ENCODE measurements around the gene CDC14B. TPM values are rescaled to one million over a fixed set of nuclear protein-coding genes. Genes with fewer than 3 reads are reported as not detected.

CDC14B gene
- total RNA-seq, 1 experiment from 2014 or later = 28.4 TPM

GRCh38 chr9:96524764-96525163 lies 94.9 kb downstream of the CDC14B start:
- no peaks in the 10 kb centered on the region for H3K4me1 ChIP-seq (ENCODE audit: insufficient read depth, low read length)
- H4K5ac ChIP-seq (ENCODE audit: insufficient read length, low read depth, low read length) = no peak overlapping the region
- Mint-ChIP-seq H3K4me1 (no peaks in the 10 kb centered on the region), H3K9me3 (no peaks in the 10 kb centered on the region), H3K27me3 (ENCODE audit: low read depth) (no peaks in the 10 kb centered on the region), H3K4me3 (no peak overlapping the region), H3K27ac (no peak overlapping the region), H3K36me3 (ENCODE audit: insufficient read depth in 1 of 3, low read depth in 3 of 3) (peaks cover 31 to 44% (median 31%) of the 10 kb centered on the region in 3 experiments; a peak in 6 of 7 replicates)
- H4K91ac ChIP-seq (ENCODE audit: insufficient read length, low read depth, low read length) = no peak overlapping the region
- no CpG with 5 or more reads among the region's 2 CpGs for WGBS (ENCODE audit: extremely low coverage, insufficient read length, low lambda C conversion rate)
- H3K14ac ChIP-seq (ENCODE audit: insufficient read depth, low read length) = no peak overlapping the region
- H3K79me2 ChIP-seq (ENCODE audit: insufficient read depth, low read length) = no peaks in the 10 kb centered on the region
- H2BK20ac ChIP-seq (ENCODE audit: low read depth, low read length, poor library complexity, severe bottlenecking) = no peak overlapping the region
- no peaks in the 10 kb centered on the region for H3K9me3 ChIP-seq (ENCODE audit: control insufficient read depth, low read depth, low read length)
- no peak overlapping the region for H2AK5ac ChIP-seq (ENCODE audit: insufficient read length, low read length)
- no peaks in the 10 kb centered on the region for H3K27me3 ChIP-seq (ENCODE audit: insufficient read depth, low read length)
- no peak overlapping the region for H3K18ac ChIP-seq (ENCODE audit: insufficient read length, low read depth, low read length)
- DNase-seq = no peak
- no peak overlapping the region for H3K9ac ChIP-seq (ENCODE audit: extremely low read depth, insufficient read length, low read length)
- no peak overlapping the region for H2BK15ac ChIP-seq (ENCODE audit: low read depth, low read length)
- no peak overlapping the region for H4K8ac ChIP-seq (replicated peaks; ENCODE audit: insufficient read length, low read depth, low read length)
- H2BK120ac ChIP-seq (ENCODE audit: low read depth, low read length, poor library complexity, severe bottlenecking) = no peak overlapping the region
- H3K23me2 ChIP-seq (ENCODE audit: insufficient read length, low read depth, low read length, poor library complexity, severe bottlenecking) = no peaks in the 10 kb centered on the region
- H3K4me2 ChIP-seq (ENCODE audit: insufficient read depth, insufficient read length, low read length) = no peak overlapping the region
- no peak for TF ChIP-seq CTCF (conservative IDR thresholded peaks at IDR 0.05)
- H3K27ac ChIP-seq (ENCODE audit: insufficient read length, low read depth, low read length) = no peak overlapping the region
- no peaks in the 10 kb centered on the region for H4K20me1 ChIP-seq (ENCODE audit: control insufficient read depth, insufficient read depth, insufficient read length)
- H3K4ac ChIP-seq (ENCODE audit: low read depth, low read length) = no peak overlapping the region
- no peak overlapping the region for H2BK12ac ChIP-seq (ENCODE audit: insufficient read length, low read depth, low read length)
- H3K79me1 ChIP-seq (ENCODE audit: insufficient read depth, low read depth, low read length, poor library complexity, severe bottlenecking) = no peaks in the 10 kb centered on the region
- H3T11ph ChIP-seq (ENCODE audit: low read length) = no peak overlapping the region
- no peak overlapping the region for H2AFZ ChIP-seq (ENCODE audit: low read length)
- no peak overlapping the region for H3K56ac ChIP-seq (ENCODE audit: insufficient read length, low read depth, low read length)
- H2BK5ac ChIP-seq (ENCODE audit: insufficient read length, low read length) = no peak overlapping the region
- no peak overlapping the region for H3K23ac ChIP-seq (ENCODE audit: insufficient read length, low read depth, low read length)
